Testis (tissue), 2 donors: ENCODE results near the gene JPH2.

Source experiments
- POLR2A ChIP-seq: fragments of 450-650 bp; IDR thresholded peaks from one replicate; pipeline ENCODE4 v1.6.1; 2017; ENCODE audit warnings: antibody characterized with exemption, mild to moderate bottlenecking, moderate library complexity
- TF ChIP-seq, protein P1 (sequence below), 3 experiments: fragments of 450-650 bp in 2 of 3; fragments of 200-600 bp in 1 of 3; sonication (generic) in 1 of 3; IDR thresholded peaks; one replicate each; pipeline ENCODE4 v1.5.1; 2016 to 2019; ENCODE audit warnings: antibody characterized with exemption in 3 of 3, mild to moderate bottlenecking in 2 of 3, moderate library complexity in 1 of 3

DNA sequence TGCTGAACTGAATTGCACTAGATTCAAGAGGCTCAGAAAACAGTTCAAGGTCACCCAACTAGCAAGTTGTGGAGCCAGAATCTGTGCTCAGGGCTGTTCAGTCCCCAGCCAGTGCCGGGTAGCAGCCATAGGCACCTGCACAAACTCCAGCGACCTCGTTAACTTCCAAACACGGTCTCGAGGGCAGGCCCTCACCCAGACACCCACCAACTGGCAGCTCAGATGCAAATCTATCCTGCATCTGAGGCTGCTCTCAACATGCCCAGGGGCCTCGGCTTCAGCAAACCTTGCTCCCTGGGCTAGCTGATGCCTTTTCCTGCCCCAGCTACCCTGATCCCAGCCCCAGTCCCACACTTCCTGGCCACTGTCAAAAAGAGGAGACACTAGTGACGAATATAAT, 3.7 kb downstream of the JPH2 start:
- TF ChIP-seq, protein P1, sequence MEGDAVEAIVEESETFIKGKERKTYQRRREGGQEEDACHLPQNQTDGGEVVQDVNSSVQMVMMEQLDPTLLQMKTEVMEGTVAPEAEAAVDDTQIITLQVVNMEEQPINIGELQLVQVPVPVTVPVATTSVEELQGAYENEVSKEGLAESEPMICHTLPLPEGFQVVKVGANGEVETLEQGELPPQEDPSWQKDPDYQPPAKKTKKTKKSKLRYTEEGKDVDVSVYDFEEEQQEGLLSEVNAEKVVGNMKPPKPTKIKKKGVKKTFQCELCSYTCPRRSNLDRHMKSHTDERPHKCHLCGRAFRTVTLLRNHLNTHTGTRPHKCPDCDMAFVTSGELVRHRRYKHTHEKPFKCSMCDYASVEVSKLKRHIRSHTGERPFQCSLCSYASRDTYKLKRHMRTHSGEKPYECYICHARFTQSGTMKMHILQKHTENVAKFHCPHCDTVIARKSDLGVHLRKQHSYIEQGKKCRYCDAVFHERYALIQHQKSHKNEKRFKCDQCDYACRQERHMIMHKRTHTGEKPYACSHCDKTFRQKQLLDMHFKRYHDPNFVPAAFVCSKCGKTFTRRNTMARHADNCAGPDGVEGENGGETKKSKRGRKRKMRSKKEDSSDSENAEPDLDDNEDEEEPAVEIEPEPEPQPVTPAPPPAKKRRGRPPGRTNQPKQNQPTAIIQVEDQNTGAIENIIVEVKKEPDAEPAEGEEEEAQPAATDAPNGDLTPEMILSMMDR (IDR thresholded peaks at IDR 0.05), result no peak
- no peak for TF ChIP-seq POLR2A
